ENCODE measurements around the gene SH3PXD2A.

Gene SH3PXD2A

DNA sequence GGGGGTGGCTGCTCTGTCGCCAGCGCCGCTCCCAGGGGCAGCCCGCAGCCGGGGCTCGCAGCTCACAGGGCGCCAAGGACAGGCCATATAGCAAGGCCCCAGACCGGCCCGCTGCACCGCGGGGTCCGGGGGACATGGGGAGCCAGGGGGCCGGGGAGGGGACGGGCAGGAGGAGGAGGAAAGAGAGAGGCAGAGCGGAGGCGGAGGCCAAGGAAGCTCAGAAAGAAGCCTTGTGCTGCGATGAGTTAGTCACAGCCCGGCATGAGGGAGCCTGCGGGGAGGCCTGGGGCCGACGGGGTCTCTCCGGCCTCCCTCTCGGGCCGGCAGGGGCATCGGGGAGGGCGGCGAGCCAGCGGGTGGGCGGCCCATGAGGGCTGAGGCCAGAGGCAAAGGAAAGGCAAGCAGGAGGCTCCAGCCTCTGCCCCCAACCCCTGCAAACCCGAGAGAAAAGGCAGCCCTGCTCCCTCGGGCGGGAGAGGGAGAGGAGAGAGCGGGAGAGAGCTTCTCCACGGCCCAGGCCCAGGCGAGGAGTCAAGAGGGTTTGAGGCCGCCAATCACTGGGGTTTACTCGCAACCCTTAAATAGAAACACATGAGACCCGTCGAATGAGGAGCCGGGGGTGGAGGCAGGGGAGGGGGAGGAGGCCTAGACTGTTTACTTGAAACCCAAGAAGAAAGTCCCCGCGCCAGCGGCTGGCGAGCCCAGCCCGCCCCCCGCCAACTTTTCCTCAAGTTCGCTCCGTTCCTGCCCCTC lies 194.0 kb downstream of the SH3PXD2A start:
- TF ChIP-seq ZBTB21 (tag by site-specific recombination; IDR thresholded peaks at IDR 0.05) (no peak), TCF7L2 (IDR thresholded peaks at IDR 0.05; ENCODE audit: borderline replicate concordance, low read depth, low read length) (peak; percentile 19; the same call in 1 of the 2 replicates), ZNF76 (tag by site-specific recombination; IDR thresholded peaks at IDR 0.05; ENCODE audit: borderline replicate concordance, low read depth) (no peak), ZNF596 (tag by site-specific recombination; IDR thresholded peaks at IDR 0.05) (no peak), ZNF324 (tag by site-specific recombination; IDR thresholded peaks at IDR 0.05) (no peak), SP7 (tag by site-specific recombination; IDR thresholded peaks at IDR 0.05) (no peak), SP3 (tag by site-specific recombination; IDR thresholded peaks at IDR 0.05) (no peak)
- TF ChIP-seq, protein P1, sequence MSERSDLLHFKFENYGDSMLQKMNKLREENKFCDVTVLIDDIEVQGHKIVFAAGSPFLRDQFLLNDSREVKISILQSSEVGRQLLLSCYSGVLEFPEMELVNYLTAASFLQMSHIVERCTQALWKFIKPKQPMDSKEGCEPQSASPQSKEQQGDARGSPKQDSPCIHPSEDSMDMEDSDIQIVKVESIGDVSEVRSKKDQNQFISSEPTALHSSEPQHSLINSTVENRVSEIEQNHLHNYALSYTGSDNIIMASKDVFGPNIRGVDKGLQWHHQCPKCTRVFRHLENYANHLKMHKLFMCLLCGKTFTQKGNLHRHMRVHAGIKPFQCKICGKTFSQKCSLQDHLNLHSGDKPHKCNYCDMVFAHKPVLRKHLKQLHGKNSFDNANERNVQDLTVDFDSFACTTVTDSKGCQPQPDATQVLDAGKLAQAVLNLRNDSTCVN (tag by site-specific recombination; optimal IDR thresholded peaks at IDR 0.05): no peak
- H3K4me1 ChIP-seq (ENCODE audit: control insufficient read depth, insufficient read depth, low read length): no peaks in the 10 kb centered on the region
- peaks cover 0 to 36% of the 10 kb centered on the region in 2 experiments; a peak in 1 of 3 replicates for H3K36me3 ChIP-seq (ENCODE audit: control insufficient read depth in 2 of 2, insufficient read depth in 1 of 2, low read length in 2 of 2)
- peak overlapping the region; percentile 37 for H3K4me3 ChIP-seq (ENCODE audit: low read depth, low read length)
- POLR2A ChIA-PET: no interaction called here
- CTCF ChIA-PET: interaction anchor here (0.5 to 1.2 kb wide), 2 partner anchors 57 to 68 kb away, joined by 4 to 6 read pairs; no protein-coding TSS in a partner anchor
- no peaks in the 10 kb centered on the region for H3K9me3 ChIP-seq (ENCODE audit: control insufficient read depth, insufficient read depth, low read depth, low read length)
- no peak overlapping the region for H3K27ac ChIP-seq (ENCODE audit: extremely low read depth, low read depth, low read length)

DNA sequence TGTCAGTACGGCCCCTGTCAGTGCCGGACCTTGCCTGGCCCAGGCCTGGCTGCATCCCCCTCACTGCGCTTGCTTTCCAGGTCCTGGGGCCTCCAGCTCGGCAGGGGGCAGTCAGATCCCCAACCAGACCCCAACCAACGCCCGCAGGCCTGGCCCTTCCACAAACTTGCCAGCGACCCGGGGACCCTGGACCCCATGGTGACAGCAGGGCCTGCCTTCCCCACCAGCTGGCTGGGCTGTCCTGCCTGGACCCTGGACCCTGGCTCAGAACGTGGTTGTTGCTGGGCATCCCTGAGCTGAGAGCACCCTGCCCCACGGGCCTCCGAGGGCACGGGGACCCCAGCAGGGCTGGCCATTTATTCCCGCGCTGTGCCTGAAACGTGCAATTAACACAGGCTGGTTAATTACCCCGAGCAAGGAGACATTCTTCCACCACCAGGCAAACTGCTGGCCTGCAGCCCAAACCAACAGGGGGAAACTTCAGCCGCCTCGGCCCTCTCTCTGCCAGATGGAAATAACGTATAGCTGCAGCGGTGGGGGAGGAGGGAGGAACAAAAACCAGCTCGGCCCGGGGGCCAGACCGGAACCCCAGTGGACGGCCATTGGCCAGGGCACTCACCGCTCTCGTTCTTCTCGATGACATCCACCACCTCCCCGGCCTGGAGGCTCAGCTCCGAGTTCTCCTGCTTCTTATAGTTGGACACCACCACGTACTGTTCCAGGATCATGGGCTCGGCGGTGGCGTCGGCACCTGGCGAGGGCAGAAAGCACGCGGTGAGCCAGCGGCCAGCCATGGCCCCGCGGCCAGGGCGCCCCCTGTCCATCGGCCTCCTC lies 194.8 kb downstream of the SH3PXD2A start:
- TF ChIP-seq GLIS1 (tag by site-specific recombination; IDR thresholded peaks at IDR 0.05) (peak; percentile 18; the same call in 1 of the 2 replicates), GLIS2 (tag by site-specific recombination; IDR thresholded peaks at IDR 0.05) (peak; percentile 23; the same call in 1 of the 2 replicates), ZIC2 (tag by site-specific recombination; IDR thresholded peaks at IDR 0.05) (peak; percentile 65), ZNF596 (tag by site-specific recombination; IDR thresholded peaks at IDR 0.05) (no peak), ZNF341 (tag by site-specific recombination; IDR thresholded peaks at IDR 0.05; ENCODE audit: low read depth) (no peak)
- Histone ChIP-seq H3K36me3 (ENCODE audit: control insufficient read depth in 2 of 2, insufficient read depth in 1 of 2, low read length in 2 of 2) (peaks cover 0 to 44% of the 10 kb centered on the region in 2 experiments; a peak in 1 of 3 replicates), H3K9me3 (ENCODE audit: control insufficient read depth, insufficient read depth, low read depth, low read length) (no peaks in the 10 kb centered on the region), H3K27ac (ENCODE audit: extremely low read depth, low read depth, low read length) (no peak overlapping the region), H3K4me1 (ENCODE audit: control insufficient read depth, insufficient read depth, low read length) (no peaks in the 10 kb centered on the region), H3K4me3 (ENCODE audit: low read depth, low read length) (peak overlapping the region; percentile 37)
- ChIA-PET POLR2A (interaction anchor here (0.5 kb wide), 1 partner anchor 72 kb away, joined by 4 read pairs; no protein-coding TSS in a partner anchor), CTCF (interaction anchor here (0.5 to 1.2 kb wide), 2 partner anchors 56 to 68 kb away, joined by 4 to 6 read pairs; no protein-coding TSS in a partner anchor)

DNA sequence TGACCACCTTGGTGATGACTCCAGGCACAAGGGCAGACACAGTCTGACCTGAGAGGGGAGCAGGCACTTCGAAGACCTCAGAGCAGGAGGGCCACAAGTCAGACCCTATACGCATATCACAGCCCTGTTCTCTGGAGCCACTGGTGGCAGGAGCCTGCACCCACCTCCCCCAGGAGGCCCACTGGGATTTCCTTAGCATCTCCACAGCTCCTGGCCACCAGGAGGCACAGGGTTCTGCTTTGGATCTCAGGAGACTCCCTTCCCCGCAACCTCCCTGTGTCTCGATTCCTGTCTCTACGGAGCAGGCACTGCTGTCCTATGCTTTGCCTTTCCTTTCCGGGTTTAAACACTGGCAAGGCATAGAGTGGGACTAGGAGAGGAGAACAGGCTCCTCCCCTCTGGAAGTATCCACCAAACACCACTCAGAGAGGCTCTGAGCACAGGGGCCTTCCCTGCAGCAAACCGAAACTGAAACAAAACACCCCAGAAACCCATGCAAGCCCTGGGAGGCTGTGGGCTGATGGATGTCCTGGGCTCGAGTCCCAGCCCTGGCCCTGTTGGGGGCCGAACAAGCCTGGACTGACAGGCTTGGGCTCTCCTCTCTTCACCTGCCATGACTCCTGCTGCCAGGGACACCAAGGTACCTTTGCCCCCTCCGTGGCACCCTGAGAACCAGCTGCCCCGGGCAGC lies 195.6 kb downstream of the SH3PXD2A start:
- ChIA-PET POLR2A (no interaction called here), CTCF (interaction anchor here (1.2 to 2.5 kb wide), 2 partner anchors 26 to 67 kb away, joined by 4 to 7 read pairs; no protein-coding TSS in a partner anchor)
- peaks cover 0 to 50% of the 10 kb centered on the region in 2 experiments; a peak in 1 of 3 replicates for H3K36me3 ChIP-seq (ENCODE audit: control insufficient read depth in 2 of 2, insufficient read depth in 1 of 2, low read length in 2 of 2)
- no peaks in the 10 kb centered on the region for H3K4me1 ChIP-seq (ENCODE audit: control insufficient read depth, insufficient read depth, low read length)
- no peaks in the 10 kb centered on the region for H3K9me3 ChIP-seq (ENCODE audit: control insufficient read depth, insufficient read depth, low read depth, low read length)
- TF ChIP-seq ZSCAN16 (tag by site-specific recombination; IDR thresholded peaks at IDR 0.05) (peak; percentile 81), ZNF610 (tag by site-specific recombination; IDR thresholded peaks at IDR 0.05; ENCODE audit: borderline replicate concordance) (no peak), ZIC2 (tag by site-specific recombination; IDR thresholded peaks at IDR 0.05) (peak; percentile 74; the same call in 1 of the 2 replicates), ZNF223 (tag by site-specific recombination; IDR thresholded peaks at IDR 0.05) (no peak), ZFP3 (tag by site-specific recombination; IDR thresholded peaks at IDR 0.05; ENCODE audit: low read depth) (no peak), GLIS1 (tag by site-specific recombination; IDR thresholded peaks at IDR 0.05) (peak; percentile 65), ZNF747 (tag by site-specific recombination; IDR thresholded peaks at IDR 0.05) (no peak)
- peak overlapping the region; percentile 37 for H3K4me3 ChIP-seq (ENCODE audit: low read depth, low read length)
- H3K27ac ChIP-seq (ENCODE audit: extremely low read depth, low read depth, low read length): no peak overlapping the region
